IPS-NIHi11 (cell line): ENCODE measurements around the gene PTPRH.

Source experiments
- DNase-seq: peaks from one replicate; pipeline ENCODE4 v3.0.0; 2012; ENCODE audit warnings: mixed read lengths, low spot score

PTPRH gene

GRCh38 chr19:55245236-55245904 lies 36.1 kb upstream of the PTPRH start:
- no peak for DNase-seq

- DNase-seq: no peak
Measured at GRCh38 chr19:55244004-55244680, 34.8 kb upstream of the PTPRH start.

- DNase-seq: no peak
Measured at GRCh38 chr19:55242517-55242916, 33.2 kb upstream of the PTPRH start.

- DNase-seq: no peak
Measured at GRCh38 chr19:55241935-55242464, 32.7 kb upstream of the PTPRH start.

- no peak for DNase-seq
Measured at GRCh38 chr19:55241143-55241934, 32.0 kb upstream of the PTPRH start.

- DNase-seq: no peak
Measured at GRCh38 chr19:55240713-55241020, 31.4 kb upstream of the PTPRH start.

GRCh38 chr19:55239004-55239403 lies 29.7 kb upstream of the PTPRH start:
- DNase-seq: no peak

GRCh38 chr19:55238030-55238429 lies 28.7 kb upstream of the PTPRH start:
- no peak for DNase-seq

GRCh38 chr19:55232986-55233385 lies 23.7 kb upstream of the PTPRH start:
- no peak for DNase-seq

- DNase-seq: no peak
Measured at GRCh38 chr19:55232286-55232602, 22.9 kb upstream of the PTPRH start.

GRCh38 chr19:55231391-55232285 lies 22.3 kb upstream of the PTPRH start:
- DNase-seq: no peak

- no peak for DNase-seq
Measured at GRCh38 chr19:55230780-55231179, 21.5 kb upstream of the PTPRH start.

GRCh38 chr19:55230329-55230728 lies 21.0 kb upstream of the PTPRH start:
- no peak for DNase-seq

- DNase-seq: no peak
Measured at GRCh38 chr19:55229789-55230182, 20.5 kb upstream of the PTPRH start.

GRCh38 chr19:55229145-55229788 lies 20.0 kb upstream of the PTPRH start:
- no peak for DNase-seq

- DNase-seq: peak; percentile 15
Measured at GRCh38 chr19:55228403-55229031, 19.2 kb upstream of the PTPRH start, which contains the start of gene TMEM86B. TMEM86B (minus strand) TSS chr19:55228763; CDS start chr19:55228741, 22 bp downstream.

GRCh38 chr19:55228015-55228391 lies 18.7 kb upstream of the PTPRH start:
- DNase-seq: peak; percentile 31

- peak; percentile 11 for DNase-seq
Measured at GRCh38 chr19:55227241-55228014, 18.1 kb upstream of the PTPRH start.

- no peak for DNase-seq
Measured at GRCh38 chr19:55226788-55227187, 17.5 kb upstream of the PTPRH start.

- no peak for DNase-seq
Measured at GRCh38 chr19:55226273-55226672, 17.0 kb upstream of the PTPRH start.
